Activated CD4-positive, alpha-beta T cell treated with anti-CD3 and anti-CD28 coated beads, Interleukin-2, amount 50 U/mL, for 4 hours (primary cell): ENCODE measurements around the gene FXYD1.

Source experiments
- DNase-seq, 2 experiments: peaks; one replicate each; pipeline ENCODE4 v3.0.0-alpha.2; 2020

The FXYD1 gene

DNA sequence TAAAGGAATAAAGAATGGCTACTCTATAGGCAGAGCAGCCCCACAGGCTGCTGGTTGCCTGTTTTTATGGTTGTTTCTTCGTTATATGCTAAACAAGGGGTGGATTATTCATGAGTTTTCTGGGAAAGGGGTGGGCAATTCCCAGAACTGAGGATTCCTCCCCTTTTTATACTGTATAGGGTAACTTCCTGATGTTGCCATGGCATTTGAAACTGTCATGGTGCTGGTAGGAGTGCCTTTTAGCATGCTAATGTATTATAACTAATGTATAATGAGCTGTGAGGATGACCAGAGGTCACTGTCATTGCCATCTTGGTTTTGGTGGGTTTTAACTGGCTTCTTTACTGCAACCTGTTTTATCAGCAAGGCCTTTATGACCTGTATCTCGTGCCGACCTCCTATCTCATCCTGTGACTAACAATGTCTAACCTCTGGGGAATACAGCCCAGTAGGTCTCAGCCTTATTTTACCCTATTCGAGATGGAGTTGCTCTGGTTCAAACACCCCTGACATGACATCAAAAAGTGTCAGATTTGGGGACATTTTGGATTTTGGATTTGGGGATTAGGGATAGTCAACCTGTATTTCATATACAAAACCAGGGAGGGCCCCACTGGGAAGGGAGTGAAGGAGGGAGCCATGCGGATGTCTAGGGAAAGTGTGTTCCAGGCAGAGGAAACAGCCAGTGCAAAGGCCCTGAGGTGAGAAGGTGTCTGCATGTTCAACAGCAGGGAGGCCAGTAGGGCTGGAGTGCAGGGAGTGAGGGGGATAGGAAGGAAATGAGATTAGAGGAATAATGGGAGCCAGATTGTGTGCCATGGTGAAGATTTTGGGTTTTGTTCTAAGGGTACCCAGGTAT is 26.8 kb downstream of the FXYD1 start:
- no peak for DNase-seq

GRCh38 chr19:35166100-35167063 is 27.8 kb downstream of the FXYD1 start:
- DNase-seq = no peak

GRCh38 chr19:35167251-35168119 is 28.9 kb downstream of the FXYD1 start:
- no peak for DNase-seq

- no peak for DNase-seq
These were observed 29.6 kb downstream of the FXYD1 start for GRCh38 chr19:35168196-35168595.

DNA sequence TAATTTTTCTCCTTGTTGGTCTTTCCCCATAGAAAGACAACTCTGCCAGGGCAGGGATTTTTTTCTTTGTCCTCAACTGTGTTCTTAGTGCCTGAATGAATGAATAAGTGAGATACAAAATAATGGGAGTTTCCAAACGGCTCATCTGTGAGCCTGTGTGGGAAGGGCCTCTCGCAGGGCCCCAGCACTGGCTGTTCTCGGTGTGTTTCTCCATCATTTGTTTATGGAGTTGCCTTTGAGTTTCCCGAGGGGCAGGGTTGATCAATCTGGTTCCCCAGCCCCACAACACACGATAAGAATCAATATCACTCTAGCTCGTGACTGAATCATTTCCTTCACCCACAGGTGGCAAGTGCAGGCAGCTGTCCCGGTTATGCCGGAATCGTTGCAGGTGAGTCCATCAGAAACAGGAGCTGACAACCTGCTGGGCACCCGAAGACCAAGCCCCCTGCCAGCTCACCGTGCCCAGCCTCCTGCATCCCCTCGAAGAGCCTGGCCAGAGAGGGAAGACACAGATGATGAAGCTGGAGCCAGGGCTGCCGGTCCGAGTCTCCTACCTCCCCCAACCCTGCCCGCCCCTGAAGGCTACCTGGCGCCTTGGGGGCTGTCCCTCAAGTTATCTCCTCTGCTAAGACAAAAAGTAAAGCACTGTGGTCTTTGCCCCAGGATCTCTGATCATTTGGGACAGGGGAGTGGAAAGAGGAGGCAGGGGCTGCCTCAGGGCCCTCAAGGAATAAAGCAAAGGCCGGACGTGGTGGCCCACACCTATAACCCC is 30.8 kb downstream of the FXYD1 start:
- no peak for DNase-seq

GRCh38 chr19:35170359-35171061 is 31.9 kb downstream of the FXYD1 start:
- no peak for DNase-seq

GRCh38 chr19:35171730-35172129 is 33.1 kb downstream of the FXYD1 start:
- DNase-seq = no peak

GRCh38 chr19:35174226-35174625 is 35.6 kb downstream of the FXYD1 start:
- no peak for DNase-seq

DNA sequence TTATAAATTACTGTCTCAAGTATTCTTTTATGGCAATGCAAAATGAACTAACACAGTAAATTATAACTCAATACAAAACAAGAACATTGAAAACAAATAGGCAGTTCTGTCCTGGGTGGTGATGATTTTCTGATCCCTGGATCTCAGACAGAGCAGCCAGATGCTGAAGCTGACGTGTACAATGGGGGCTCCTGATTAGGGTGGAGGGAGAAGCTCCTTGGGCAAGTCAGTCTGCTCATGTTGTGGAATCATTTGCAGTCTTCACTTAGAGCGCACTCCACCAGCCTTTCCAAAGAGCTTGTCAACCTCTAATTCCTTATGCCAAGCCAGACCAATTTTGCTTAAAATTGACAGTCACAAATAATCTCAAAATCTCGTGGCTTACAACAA is 37.6 kb downstream of the FXYD1 start:
- no peak for DNase-seq

DNA sequence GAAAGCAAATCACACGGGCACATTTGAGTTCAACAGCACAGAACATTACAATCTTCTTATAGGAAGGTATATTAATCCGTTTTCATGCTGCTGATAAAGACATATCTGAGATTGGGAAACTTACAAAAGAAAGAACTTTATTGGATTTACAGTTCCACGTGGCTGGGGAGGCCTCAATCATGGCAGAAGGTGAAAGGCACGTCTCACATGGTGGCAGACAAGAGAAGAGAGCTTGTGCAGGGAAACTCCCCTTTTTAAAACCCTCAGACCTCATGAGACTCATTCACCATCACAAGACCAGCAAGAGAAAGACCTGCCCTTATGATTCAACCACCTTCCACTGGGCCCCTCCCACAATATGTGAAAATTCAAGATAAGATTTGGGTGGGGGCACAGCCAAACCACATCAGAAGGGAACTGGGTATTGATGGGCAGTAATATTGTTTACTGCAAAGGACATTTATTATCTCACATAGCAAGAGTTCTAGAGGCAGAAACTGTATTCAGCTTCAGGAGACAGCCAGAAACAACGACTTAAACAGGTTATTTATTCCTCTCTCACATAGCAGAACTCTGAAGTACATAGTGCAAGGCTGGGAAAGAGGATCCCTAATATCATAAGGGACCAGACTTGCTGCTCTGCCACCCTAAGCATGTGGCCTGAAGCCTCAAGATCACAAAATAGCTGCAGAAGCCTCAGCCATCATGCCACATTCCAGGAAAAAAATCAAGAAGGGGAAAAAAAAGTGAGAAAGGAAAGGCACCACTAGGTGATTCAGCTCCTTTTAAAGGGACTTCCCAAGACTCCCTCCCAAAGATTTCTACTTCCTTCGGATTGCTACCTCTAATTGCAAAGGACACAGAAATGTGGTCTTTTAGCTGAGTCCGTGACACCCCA is 39.0 kb downstream of the FXYD1 start:
- DNase-seq = no peak

GRCh38 chr19:35178701-35179100 is 40.1 kb downstream of the FXYD1 start:
- no peak for DNase-seq

- no peak for DNase-seq
These were observed 41.2 kb downstream of the FXYD1 start for GRCh38 chr19:35179830-35180229.

DNA sequence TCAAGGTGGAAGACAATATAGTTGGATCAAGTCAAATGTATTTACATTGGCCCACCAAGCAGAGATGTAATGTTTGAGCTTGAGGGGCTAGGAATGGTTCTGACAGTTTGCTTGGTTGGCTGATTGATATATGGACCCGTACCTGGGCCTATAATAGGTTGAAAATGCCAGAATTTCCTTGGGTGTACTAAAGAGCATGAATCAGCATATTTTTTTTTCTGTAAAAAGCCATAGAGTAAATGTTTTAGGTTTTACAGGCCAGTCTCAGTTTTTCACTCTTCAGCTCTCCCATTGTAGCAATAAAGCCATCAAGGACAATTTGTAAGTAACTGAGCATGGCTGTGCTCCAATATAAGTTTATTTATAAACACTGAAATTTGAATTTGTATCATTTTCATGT is 42.8 kb downstream of the FXYD1 start:
- DNase-seq = no peak

DNA sequence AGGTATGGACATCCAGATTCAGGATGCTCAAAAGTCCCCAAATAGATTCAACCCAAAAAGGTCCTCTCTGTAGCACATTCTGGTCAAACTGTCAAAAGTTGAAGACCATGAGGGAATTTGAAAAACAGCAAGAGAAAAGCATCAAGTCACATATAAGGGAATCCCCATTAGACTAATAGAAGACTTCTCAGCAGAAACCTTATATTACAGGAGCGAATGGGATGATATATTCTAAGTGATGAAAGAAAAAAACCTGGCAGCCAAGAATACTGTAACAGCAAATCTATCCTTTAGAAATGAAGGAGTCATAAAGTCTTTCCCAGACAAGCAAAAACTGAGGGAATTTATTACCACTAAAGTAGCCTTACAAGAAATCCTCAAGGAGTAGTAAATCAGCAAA is 45.6 kb downstream of the FXYD1 start:
- DNase-seq = no peak

- no peak for DNase-seq
These were observed 46.3 kb downstream of the FXYD1 start for GRCh38 chr19:35184884-35185283.
